HCT116 (cell line): ENCODE data around the gene LRRFIP1.

Experiments
- CTCF ChIP-seq, 3 experiments: fragments of 200-600 bp in 1 of 3; sonication (generic) in 1 of 3; IDR thresholded peaks in 2 of 3; conservative IDR thresholded peaks in 1 of 3; 2 replicates each; pipeline ENCODE4 v1.5.1; 2012 to 2017; ENCODE audit warnings: low read depth in 2 of 3, low read length in 2 of 3, antibody characterized with exemption in 1 of 3, borderline replicate concordance in 1 of 3, control low read depth in 1 of 3, mild to moderate bottlenecking in 1 of 3, mixed read lengths in 1 of 3, mixed run types in 1 of 3, moderate library complexity in 1 of 3; ENCODE audit not compliant: insufficient read depth in 1 of 3
- ELF1 ChIP-seq: IDR thresholded peaks from 2 replicates; pipeline ENCODE4 v1.6.1; 2012; ENCODE audit warnings: low read depth, borderline replicate concordance
- REST ChIP-seq: IDR thresholded peaks from 2 replicates; pipeline ENCODE4 v1.6.1; 2012; ENCODE audit warnings: low read depth

GRCh38 chr2:237657063-237657462 lies 29.7 kb downstream of the LRRFIP1 start:
- TF ChIP-seq ELF1: no peak
- TF ChIP-seq CTCF (IDR thresholded peaks at IDR 0.05 in 2 of 3, conservative IDR thresholded peaks at IDR 0.05 in 1 of 3; ENCODE audit: borderline replicate concordance in 1 of 3, insufficient read depth in 1 of 3, low read depth in 2 of 3, low read length in 2 of 3): no peak
- no peak for TF ChIP-seq REST
